ENCODE data around the gene ZNF180. TPM values are rescaled to one million over a fixed set of nuclear protein-coding genes. Genes with fewer than 3 reads are reported as not detected.

The ZNF180 gene
- total and polyA plus RNA-seq, 2 experiments from 2014 or later: 6.9 to 10.5 TPM

DNA sequence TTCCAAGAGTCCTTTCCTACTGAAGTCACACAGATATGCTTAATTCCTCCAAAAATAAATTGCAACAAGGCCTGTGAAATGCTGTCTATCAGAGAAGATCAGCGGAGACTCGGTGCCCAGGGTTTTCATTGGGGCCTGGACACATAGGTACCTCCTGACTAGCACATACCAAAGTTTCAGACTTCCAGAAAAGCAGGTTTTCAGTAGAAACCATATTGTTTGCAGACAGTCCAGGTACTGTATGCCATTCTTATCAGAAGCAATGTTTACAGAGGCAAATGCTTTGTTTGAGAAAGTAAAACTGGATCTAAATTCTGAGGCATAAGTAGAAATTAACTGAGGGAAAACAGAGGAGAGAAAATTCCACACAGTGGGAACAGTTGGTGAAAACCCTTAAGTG is 64.9 kb downstream of the ZNF180 start:
- DNase-seq (ENCODE audit: low spot score): no peak
- Histone ChIP-seq H2AFZ (no peak overlapping the region), H3F3A (replicated peaks; ENCODE audit: low read depth) (no peaks in the 10 kb centered on the region), H3K27ac (ENCODE audit: low read depth) (no peak overlapping the region), H3K36me3 (ENCODE audit: insufficient read depth) (peaks cover 16% of the 10 kb centered on the region), H3K79me2 (replicated peaks; ENCODE audit: insufficient read depth) (no peaks in the 10 kb centered on the region), H3K4me3 (no peak overlapping the region), H3K4me2 (no peak overlapping the region), H3K9me2 (ENCODE audit: insufficient read depth) (0 out of 2 replicates have a peak, but pooled peaks cover 5% of the 10 kb centered on the region), H3K27me3 (ENCODE audit: insufficient read depth) (no peaks in the 10 kb centered on the region), H3K4me1 (ENCODE audit: insufficient read depth) (no peaks in the 10 kb centered on the region), H4K20me1 (replicated peaks; ENCODE audit: insufficient read depth) (no peaks in the 10 kb centered on the region)
- no peak for TF ChIP-seq NANOG (IDR thresholded peaks at IDR 0.05; ENCODE audit: borderline replicate concordance)
- no peak for TF ChIP-seq POLR2AphosphoS5 (IDR thresholded peaks at IDR 0.05; ENCODE audit: low read depth)
- TF ChIP-seq, protein P1, sequence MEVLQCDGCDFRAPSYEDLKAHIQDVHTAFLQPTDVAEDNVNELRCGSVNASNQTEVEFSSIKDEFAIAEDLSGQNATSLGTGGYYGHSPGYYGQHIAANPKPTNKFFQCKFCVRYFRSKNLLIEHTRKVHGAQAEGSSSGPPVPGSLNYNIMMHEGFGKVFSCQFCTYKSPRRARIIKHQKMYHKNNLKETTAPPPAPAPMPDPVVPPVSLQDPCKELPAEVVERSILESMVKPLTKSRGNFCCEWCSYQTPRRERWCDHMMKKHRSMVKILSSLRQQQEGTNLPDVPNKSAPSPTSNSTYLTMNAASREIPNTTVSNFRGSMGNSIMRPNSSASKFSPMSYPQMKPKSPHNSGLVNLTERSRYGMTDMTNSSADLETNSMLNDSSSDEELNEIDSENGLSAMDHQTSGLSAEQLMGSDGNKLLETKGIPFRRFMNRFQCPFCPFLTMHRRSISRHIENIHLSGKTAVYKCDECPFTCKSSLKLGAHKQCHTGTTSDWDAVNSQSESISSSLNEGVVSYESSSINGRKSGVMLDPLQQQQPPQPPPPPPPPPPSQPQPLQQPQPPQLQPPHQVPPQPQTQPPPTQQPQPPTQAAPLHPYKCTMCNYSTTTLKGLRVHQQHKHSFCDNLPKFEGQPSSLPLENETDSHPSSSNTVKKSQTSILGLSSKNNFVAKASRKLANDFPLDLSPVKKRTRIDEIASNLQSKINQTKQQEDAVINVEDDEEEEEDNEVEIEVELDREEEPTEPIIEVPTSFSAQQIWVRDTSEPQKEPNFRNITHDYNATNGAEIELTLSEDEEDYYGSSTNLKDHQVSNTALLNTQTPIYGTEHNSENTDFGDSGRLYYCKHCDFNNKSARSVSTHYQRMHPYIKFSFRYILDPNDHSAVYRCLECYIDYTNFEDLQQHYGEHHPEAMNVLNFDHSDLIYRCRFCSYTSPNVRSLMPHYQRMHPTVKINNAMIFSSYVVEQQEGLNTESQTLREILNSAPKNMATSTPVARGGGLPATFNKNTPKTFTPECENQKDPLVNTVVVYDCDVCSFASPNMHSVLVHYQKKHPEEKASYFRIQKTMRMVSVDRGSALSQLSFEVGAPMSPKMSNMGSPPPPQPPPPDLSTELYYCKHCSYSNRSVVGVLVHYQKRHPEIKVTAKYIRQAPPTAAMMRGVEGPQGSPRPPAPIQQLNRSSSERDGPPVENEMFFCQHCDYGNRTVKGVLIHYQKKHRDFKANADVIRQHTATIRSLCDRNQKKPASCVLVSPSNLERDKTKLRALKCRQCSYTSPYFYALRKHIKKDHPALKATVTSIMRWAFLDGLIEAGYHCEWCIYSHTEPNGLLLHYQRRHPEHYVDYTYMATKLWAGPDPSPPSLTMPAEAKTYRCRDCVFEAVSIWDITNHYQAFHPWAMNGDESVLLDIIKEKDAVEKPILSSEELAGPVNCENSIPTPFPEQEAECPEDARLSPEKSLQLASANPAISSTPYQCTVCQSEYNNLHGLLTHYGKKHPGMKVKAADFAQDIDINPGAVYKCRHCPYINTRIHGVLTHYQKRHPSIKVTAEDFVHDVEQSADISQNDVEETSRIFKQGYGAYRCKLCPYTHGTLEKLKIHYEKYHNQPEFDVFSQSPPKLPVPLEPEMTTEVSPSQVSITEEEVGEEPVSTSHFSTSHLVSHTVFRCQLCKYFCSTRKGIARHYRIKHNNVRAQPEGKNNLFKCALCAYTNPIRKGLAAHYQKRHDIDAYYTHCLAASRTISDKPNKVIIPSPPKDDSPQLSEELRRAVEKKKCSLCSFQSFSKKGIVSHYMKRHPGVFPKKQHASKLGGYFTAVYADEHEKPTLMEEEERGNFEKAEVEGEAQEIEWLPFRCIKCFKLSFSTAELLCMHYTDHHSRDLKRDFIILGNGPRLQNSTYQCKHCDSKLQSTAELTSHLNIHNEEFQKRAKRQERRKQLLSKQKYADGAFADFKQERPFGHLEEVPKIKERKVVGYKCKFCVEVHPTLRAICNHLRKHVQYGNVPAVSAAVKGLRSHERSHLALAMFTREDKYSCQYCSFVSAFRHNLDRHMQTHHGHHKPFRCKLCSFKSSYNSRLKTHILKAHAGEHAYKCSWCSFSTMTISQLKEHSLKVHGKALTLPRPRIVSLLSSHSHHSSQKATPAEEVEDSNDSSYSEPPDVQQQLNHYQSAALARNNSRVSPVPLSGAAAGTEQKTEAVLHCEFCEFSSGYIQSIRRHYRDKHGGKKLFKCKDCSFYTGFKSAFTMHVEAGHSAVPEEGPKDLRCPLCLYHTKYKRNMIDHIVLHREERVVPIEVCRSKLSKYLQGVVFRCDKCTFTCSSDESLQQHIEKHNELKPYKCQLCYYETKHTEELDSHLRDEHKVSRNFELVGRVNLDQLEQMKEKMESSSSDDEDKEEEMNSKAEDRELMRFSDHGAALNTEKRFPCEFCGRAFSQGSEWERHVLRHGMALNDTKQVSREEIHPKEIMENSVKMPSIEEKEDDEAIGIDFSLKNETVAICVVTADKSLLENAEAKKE (CRISPR knock-in tag; IDR thresholded peaks at IDR 0.05): no peak
- TF ChIP-seq EZH2phosphoT487 (IDR thresholded peaks at IDR 0.05; ENCODE audit: unreplicated experiment): no peak
- TF ChIP-seq, protein P2, sequence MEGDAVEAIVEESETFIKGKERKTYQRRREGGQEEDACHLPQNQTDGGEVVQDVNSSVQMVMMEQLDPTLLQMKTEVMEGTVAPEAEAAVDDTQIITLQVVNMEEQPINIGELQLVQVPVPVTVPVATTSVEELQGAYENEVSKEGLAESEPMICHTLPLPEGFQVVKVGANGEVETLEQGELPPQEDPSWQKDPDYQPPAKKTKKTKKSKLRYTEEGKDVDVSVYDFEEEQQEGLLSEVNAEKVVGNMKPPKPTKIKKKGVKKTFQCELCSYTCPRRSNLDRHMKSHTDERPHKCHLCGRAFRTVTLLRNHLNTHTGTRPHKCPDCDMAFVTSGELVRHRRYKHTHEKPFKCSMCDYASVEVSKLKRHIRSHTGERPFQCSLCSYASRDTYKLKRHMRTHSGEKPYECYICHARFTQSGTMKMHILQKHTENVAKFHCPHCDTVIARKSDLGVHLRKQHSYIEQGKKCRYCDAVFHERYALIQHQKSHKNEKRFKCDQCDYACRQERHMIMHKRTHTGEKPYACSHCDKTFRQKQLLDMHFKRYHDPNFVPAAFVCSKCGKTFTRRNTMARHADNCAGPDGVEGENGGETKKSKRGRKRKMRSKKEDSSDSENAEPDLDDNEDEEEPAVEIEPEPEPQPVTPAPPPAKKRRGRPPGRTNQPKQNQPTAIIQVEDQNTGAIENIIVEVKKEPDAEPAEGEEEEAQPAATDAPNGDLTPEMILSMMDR (conservative IDR thresholded peaks at IDR 0.05; ENCODE audit: low read depth in 2 of 2): no peak
- TF ChIP-seq EZH2 (IDR thresholded peaks at IDR 0.05; ENCODE audit: low read depth, unreplicated experiment): no peak
- TF ChIP-seq STAT1 (IDR thresholded peaks at IDR 0.05; ENCODE audit: unreplicated experiment): no peak
- TF ChIP-seq ZNF114 (CRISPR knock-in tag; IDR thresholded peaks at IDR 0.05): no peak
- TF ChIP-seq, protein P3, sequence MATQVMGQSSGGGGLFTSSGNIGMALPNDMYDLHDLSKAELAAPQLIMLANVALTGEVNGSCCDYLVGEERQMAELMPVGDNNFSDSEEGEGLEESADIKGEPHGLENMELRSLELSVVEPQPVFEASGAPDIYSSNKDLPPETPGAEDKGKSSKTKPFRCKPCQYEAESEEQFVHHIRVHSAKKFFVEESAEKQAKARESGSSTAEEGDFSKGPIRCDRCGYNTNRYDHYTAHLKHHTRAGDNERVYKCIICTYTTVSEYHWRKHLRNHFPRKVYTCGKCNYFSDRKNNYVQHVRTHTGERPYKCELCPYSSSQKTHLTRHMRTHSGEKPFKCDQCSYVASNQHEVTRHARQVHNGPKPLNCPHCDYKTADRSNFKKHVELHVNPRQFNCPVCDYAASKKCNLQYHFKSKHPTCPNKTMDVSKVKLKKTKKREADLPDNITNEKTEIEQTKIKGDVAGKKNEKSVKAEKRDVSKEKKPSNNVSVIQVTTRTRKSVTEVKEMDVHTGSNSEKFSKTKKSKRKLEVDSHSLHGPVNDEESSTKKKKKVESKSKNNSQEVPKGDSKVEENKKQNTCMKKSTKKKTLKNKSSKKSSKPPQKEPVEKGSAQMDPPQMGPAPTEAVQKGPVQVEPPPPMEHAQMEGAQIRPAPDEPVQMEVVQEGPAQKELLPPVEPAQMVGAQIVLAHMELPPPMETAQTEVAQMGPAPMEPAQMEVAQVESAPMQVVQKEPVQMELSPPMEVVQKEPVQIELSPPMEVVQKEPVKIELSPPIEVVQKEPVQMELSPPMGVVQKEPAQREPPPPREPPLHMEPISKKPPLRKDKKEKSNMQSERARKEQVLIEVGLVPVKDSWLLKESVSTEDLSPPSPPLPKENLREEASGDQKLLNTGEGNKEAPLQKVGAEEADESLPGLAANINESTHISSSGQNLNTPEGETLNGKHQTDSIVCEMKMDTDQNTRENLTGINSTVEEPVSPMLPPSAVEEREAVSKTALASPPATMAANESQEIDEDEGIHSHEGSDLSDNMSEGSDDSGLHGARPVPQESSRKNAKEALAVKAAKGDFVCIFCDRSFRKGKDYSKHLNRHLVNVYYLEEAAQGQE (IDR thresholded peaks at IDR 0.05; ENCODE audit: unreplicated experiment): no peak
- TF ChIP-seq, protein P4, sequence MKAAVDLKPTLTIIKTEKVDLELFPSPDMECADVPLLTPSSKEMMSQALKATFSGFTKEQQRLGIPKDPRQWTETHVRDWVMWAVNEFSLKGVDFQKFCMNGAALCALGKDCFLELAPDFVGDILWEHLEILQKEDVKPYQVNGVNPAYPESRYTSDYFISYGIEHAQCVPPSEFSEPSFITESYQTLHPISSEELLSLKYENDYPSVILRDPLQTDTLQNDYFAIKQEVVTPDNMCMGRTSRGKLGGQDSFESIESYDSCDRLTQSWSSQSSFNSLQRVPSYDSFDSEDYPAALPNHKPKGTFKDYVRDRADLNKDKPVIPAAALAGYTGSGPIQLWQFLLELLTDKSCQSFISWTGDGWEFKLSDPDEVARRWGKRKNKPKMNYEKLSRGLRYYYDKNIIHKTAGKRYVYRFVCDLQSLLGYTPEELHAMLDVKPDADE (IDR thresholded peaks at IDR 0.05): no peak
- TF ChIP-seq ZNF331 (CRISPR knock-in tag; IDR thresholded peaks at IDR 0.05; ENCODE audit: low read depth): no peak
- no peak for TF ChIP-seq JUNB (IDR thresholded peaks at IDR 0.05; ENCODE audit: unreplicated experiment)
- no peak for TF ChIP-seq CREB1 (CRISPR knock-in tag; IDR thresholded peaks at IDR 0.05; ENCODE audit: low read depth)
- no peaks in the 10 kb centered on the region for H3K4me1 Mint-ChIP-seq
- no peak overlapping the region for H3K27ac Mint-ChIP-seq
- no peaks in the 10 kb centered on the region for H3K27me3 Mint-ChIP-seq (ENCODE audit: insufficient read depth, low read depth, poor library complexity)
- H3K36me3 Mint-ChIP-seq (ENCODE audit: low read depth): peaks cover 93% of the 10 kb centered on the region
- H3K9me3 Mint-ChIP-seq: peaks cover 75% of the 10 kb centered on the region
- no peak for ATAC-seq
- no peak overlapping the region for H3K4me3 Mint-ChIP-seq

Data from GM23338 (cell line).